DMS 273 treated with DMSO at 0.1 percent for 48 hours (cell line): ENCODE data around the gene USP35.
A peak's percentile ranks its signal among the peaks of the same experiment; 100 is the strongest.

Experiments
- DNase-seq: peaks from one replicate; lab custom pipeline; 2025; lab: John Stamatoyannopoulos, UW

Gene USP35

GRCh38 chr11:78237293-78238046 lies 48.8 kb downstream of the USP35 start:
- no peak for DNase-seq

DNA sequence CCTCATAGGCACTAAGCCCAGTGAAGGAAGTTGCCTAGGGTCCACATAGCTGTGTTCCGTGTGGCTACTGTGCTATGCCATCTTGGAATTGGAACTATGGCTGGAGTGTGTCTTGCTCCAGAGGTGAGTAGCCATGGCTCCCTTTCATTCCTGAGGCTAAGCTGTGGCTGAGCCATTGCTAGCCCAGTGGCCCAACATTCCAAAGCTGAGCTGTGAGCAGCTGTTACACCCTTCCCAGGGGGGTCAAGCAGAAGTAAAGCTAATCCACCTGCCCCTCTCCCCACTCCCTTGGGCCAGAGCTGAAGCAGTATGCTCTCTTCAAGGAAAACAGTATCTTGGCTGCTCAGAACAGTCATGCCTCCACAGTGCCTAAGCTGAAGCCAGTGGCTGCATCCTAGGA lies 51.1 kb downstream of the USP35 start:
- DNase-seq = no peak

- no peak for DNase-seq
These were observed 52.8 kb downstream of the USP35 start for GRCh38 chr11:78241475-78241874.

GRCh38 chr11:78244080-78244479 lies 55.4 kb downstream of the USP35 start:
- no peak for DNase-seq

GRCh38 chr11:78244546-78245255 lies 56.0 kb downstream of the USP35 start:
- DNase-seq = peak; percentile 31

DNA sequence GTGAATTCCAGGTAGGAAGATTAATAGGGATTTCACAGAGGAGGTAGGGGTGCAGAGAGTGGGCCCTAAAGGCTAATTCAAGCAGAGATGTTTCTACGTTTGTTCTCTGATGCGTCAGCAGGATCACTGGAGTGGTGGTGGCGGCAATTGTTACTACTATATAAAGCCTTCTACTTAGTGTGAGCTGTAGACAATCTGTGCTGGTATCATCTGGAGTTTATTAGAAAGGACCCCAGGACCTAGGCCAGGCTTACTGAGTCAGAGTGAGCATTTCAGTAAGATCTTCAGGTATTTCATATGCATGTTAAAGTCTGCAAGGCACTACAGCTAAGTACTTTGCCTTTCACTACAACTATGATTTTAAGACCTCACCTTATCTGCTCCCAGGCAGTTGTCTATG lies 59.5 kb downstream of the USP35 start:
- DNase-seq = no peak

DNA sequence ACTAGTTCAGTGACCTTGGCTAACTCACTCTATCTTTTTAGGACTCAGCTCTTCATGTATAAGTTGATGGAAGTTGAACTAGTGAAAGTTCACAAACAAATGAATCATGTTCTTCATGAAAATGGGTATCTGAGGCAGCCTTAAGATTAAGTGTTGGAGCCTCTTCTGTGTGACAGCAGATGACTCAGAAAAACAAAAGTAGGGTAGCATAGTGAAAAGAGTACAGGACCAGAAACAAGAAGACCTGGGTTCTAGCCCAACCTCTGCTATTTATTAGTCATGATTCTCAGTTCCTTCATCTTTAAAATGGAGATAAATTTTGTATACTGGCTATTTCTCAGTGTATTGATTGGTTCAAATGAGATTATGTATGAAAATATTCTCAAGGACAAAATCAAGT lies 60.2 kb downstream of the USP35 start:
- DNase-seq = no peak

DNA sequence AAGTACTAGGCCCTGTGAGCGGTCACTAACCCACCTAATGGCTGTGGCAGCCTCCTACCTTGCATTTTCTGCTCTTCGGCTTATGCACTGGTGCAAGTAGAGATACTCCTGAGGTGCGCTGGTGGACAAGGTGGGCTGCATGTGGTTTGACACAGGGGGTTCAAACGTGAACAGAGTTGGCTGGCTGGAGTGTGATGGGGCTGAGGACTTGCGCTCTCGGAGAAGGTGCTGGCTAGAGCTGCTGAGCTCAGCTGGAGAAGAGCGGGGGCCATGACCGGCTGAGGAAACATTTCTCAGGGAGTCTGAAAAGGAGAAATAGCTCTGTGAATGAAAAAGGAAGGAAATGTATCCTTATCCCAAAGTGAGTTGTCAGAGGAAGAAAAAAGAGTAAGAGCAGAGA lies 61.4 kb downstream of the USP35 start:
- no peak for DNase-seq

GRCh38 chr11:78251083-78251775 lies 62.5 kb downstream of the USP35 start:
- DNase-seq = no peak

- DNase-seq = no peak
These were observed 65.1 kb downstream of the USP35 start for GRCh38 chr11:78253797-78254196.

GRCh38 chr11:78254268-78254667 lies 65.5 kb downstream of the USP35 start:
- no peak for DNase-seq

GRCh38 chr11:78255919-78256318 lies 67.2 kb downstream of the USP35 start:
- no peak for DNase-seq

DNA sequence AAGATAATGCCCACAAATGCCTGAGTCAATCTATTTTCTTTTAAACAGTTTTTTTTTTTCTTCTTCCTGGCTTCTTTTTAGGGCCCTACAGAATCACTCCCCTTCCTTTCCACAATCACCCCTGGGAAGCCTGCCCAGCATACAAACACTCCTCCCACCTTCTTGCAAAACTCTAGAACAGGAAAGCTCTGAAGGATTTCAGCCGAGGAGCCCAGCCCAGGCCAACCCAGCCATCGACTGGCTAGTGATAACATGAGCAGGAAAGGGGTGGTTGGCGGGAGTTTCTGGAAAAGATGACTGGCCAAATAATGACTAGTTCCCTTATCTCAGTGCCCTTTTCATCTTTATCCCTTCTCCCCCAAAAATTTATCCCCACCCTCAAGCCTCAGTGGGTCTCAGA lies 68.2 kb downstream of the USP35 start:
- DNase-seq = no peak

GRCh38 chr11:78257654-78258053 lies 68.9 kb downstream of the USP35 start:
- no peak for DNase-seq

GRCh38 chr11:78259777-78260487 lies 71.2 kb downstream of the USP35 start:
- no peak for DNase-seq

- DNase-seq = no peak
These were observed 72.6 kb downstream of the USP35 start for GRCh38 chr11:78261367-78261766.

DNA sequence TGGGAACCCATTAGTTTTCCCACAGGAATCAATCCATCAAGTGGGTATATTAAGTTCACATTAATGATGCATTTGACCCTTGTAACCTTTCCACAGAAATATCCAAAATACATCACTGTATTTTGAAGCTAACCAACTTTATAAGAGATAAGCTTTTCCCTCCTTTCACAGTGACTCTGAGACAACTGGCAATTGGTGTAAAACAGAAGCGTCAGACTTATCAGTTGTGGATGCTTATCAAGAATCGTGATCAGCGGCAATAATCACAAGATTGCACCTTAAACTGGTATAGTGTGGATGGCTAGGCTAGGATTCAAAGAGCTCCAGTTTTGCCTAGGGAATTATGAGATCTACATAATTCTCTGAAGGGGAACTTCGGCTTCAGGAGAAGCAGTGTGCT lies 73.1 kb downstream of the USP35 start:
- no peak for DNase-seq

DNA sequence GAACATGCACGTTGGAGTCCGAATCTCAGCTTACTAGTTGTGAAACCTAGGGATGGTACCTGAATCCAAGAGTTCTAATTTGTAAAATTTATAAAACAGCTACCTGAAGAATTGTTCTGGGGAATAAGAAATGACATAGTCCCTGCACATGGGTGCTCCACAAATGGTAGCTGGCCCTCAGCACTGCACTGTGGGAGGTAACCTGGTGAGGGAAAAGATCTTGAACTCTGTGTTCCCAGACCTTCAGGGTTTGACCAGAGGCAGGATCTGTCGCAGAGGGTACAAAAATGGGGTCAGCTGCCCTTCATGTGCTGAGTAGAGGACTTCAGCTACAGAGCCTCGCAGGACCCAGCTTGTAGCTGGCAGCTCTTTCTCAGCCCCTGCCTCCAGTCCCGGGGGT lies 73.5 kb downstream of the USP35 start:
- DNase-seq = no peak

DNA sequence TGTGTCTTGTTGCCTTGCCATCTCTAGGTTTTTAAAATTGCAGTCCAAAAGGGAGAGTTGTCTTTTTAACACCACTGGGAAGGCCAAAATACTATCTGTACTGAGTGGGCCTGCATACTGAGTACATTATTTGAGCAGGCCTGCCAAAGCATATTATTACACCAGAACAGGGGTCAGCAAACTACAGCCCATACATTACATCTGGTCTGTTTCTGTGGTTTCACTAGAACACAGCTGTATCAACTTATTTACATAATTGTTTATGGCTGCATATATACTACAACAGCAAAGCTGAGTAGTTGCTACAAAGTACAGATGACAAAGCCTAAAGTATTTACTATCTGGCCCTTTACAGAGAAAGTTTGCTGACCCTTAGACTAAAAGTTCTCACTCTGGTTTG lies 74.0 kb downstream of the USP35 start:
- DNase-seq = no peak
